ENCODE results near the gene GPBAR1. TPM values are rescaled to one million over a fixed set of nuclear protein-coding genes. Genes with fewer than 3 reads are reported as not detected.

GPBAR1 gene
- total RNA-seq, 1 donor from 2014 or later = 0.41 TPM

DNA sequence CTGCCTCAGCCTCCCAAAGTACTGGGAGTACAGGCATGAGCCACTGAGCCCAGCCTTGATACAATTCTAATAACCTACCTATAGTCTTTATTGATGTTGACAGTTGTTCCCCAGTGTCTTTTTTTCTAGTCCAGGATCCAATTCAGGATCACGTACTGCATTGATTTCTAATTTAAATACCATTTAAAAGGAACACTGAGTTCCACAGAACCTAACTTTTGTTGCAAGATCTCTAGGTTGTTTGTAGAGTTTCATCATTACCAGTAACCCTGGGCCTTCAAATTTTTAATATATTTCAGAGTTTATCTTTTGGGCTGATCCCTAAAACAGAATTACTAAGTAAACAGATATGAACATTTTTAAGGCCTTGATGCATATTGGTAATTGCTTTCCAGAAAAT is 52.5 kb downstream of the GPBAR1 start:
- peaks cover 20% of the 10 kb centered on the region for H3K4me1 Mint-ChIP-seq (ENCODE audit: low read depth)
- no peaks in the 10 kb centered on the region for H3K9me3 Mint-ChIP-seq
- no peak overlapping the region for H3K4me3 Mint-ChIP-seq (ENCODE audit: low read depth)
- no peaks in the 10 kb centered on the region for H3K36me3 Mint-ChIP-seq (ENCODE audit: low read depth)
- intact Hi-C loops (cut with micrococcal nuclease) = no loop called here
- peaks cover 2% of the 10 kb centered on the region for H3K27me3 Mint-ChIP-seq (ENCODE audit: low read depth)
- no peak for DNase-seq (ENCODE audit: low spot score)
- no peak overlapping the region for H3K27ac Mint-ChIP-seq

Other genes starting within 250 kb of the GPBAR1 start
- 0.39 TPM in 1 of 2 replicates, not detected in the other for gene RUFY4, start 191.8 kb upstream of the GPBAR1 start, total RNA-seq
- gene CXCR2, start 135.0 kb upstream of the GPBAR1 start, total RNA-seq = 0.09 TPM in 1 of 2 replicates, not detected in the other
- gene CXCR1, start 94.1 kb upstream of the GPBAR1 start, total RNA-seq = not detected in 2 replicates
- gene ARPC2, start 43.8 kb upstream of the GPBAR1 start, total RNA-seq = 639 and 643 TPM in 2 replicates
- gene AAMP, start 9.1 kb downstream of the GPBAR1 start, total RNA-seq = 82.4 and 82.9 TPM in 2 replicates
- 19.9 and 20.8 TPM in 2 replicates for gene PNKD, start 9.5 kb downstream of the GPBAR1 start, total RNA-seq
- 69.6 and 73.7 TPM in 2 replicates for gene TMBIM1, start 31.5 kb downstream of the GPBAR1 start, total RNA-seq
- gene CATIP, start 95.8 kb downstream of the GPBAR1 start, total RNA-seq = not detected in 2 replicates
- 0.18 and 0.21 TPM in 2 replicates for gene SLC11A1, start 121.3 kb downstream of the GPBAR1 start, total RNA-seq
- gene CTDSP1, start 138.9 kb downstream of the GPBAR1 start, total RNA-seq = 114 and 115 TPM in 2 replicates
- not detected in 2 replicates for gene VIL1, start 158.1 kb downstream of the GPBAR1 start, total RNA-seq

Measured in activated T-helper 2 cell treated with anti-CD3 and anti-CD28 coated beads, Interferon-gamma antibody, Interleukin-2, Interleukin-4, amounts not matched to agents 10 μg/mL and 5 μg/mL and 100 μg/mL, durations not matched to agents 14 hours and 24 hours and 36 hours (primary cell).